ENCODE results near the gene CCDC183. TPM values are rescaled to one million over a fixed set of nuclear protein-coding genes. Genes with fewer than 3 reads are reported as not detected.

Gene CCDC183
- total RNA-seq, 4 donors from 2014 or later: 1.4 to 3.4 (median 2.0) TPM; not detected in 1

DNA sequence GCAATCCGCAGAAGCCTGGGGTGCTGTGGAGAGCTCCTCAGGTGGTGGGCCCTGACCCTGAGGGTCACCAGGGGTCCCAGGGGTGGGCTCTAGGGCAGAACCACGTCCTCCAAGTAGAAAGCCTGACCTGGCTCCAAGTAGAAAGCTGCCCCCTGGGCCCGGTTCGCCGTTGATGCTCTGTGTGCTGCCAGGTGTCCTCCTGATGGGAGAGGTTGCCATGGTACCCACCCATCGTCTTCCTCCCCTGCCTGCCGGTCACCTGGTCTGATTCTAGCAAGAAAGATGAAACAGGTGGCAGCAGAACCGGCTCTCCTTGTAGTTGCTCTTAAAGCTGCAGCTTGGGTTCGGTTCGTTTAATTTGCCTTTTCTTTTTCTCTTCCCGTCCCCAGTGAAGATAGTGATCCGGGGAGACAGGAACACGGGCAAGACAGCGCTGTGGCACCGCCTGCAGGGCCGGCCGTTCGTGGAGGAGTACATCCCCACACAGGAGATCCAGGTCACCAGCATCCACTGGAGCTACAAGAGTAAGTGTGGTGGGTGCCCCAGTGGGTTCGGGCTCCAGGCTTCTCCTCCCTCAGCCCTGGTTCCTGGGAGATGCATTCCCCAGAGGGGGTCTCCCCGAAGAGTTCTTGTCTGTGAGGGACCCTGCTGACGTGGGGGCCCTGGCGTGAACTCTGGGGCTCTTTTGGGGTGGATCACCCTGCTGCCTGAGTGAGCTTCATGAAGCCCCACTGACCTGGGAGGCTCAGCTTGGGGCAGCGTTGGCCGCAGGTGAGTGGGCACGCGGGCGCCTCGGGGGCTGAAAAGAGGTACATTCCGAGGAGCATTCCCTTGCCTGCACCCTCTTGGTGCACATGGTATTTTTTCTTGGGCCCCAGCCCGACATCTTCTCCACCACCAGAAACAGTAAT, 27.3 kb downstream of the CCDC183 start:
- TF ChIP-seq, protein P1, sequence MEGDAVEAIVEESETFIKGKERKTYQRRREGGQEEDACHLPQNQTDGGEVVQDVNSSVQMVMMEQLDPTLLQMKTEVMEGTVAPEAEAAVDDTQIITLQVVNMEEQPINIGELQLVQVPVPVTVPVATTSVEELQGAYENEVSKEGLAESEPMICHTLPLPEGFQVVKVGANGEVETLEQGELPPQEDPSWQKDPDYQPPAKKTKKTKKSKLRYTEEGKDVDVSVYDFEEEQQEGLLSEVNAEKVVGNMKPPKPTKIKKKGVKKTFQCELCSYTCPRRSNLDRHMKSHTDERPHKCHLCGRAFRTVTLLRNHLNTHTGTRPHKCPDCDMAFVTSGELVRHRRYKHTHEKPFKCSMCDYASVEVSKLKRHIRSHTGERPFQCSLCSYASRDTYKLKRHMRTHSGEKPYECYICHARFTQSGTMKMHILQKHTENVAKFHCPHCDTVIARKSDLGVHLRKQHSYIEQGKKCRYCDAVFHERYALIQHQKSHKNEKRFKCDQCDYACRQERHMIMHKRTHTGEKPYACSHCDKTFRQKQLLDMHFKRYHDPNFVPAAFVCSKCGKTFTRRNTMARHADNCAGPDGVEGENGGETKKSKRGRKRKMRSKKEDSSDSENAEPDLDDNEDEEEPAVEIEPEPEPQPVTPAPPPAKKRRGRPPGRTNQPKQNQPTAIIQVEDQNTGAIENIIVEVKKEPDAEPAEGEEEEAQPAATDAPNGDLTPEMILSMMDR (IDR thresholded peaks at IDR 0.05): no peak
- TF ChIP-seq POLR2AphosphoS5 (IDR thresholded peaks at IDR 0.05): no peak
- TF ChIP-seq EP300 (IDR thresholded peaks at IDR 0.05): no peak
- no peak for TF ChIP-seq POLR2A (IDR thresholded peaks at IDR 0.05)
- H3K4me3 ChIP-seq: no peak overlapping the region
- no peaks in the 10 kb centered on the region for H3K27me3 ChIP-seq
- peaks cover 0 to 53% of the 10 kb centered on the region in 2 donors for H3K36me3 ChIP-seq
- H3K27ac ChIP-seq: no peak overlapping the region
- no peaks in the 10 kb centered on the region for H3K9me3 ChIP-seq
- no peak for ATAC-seq
- WGBS, 2 donors (ENCODE audit: low coverage in 1 of 2): 82 to 83% methylated on average over 4 to 6 of the region's 30 CpGs
- peaks cover 0 to 22% (median 0%) of the 10 kb centered on the region in 3 donors for H3K4me1 ChIP-seq

DNA sequence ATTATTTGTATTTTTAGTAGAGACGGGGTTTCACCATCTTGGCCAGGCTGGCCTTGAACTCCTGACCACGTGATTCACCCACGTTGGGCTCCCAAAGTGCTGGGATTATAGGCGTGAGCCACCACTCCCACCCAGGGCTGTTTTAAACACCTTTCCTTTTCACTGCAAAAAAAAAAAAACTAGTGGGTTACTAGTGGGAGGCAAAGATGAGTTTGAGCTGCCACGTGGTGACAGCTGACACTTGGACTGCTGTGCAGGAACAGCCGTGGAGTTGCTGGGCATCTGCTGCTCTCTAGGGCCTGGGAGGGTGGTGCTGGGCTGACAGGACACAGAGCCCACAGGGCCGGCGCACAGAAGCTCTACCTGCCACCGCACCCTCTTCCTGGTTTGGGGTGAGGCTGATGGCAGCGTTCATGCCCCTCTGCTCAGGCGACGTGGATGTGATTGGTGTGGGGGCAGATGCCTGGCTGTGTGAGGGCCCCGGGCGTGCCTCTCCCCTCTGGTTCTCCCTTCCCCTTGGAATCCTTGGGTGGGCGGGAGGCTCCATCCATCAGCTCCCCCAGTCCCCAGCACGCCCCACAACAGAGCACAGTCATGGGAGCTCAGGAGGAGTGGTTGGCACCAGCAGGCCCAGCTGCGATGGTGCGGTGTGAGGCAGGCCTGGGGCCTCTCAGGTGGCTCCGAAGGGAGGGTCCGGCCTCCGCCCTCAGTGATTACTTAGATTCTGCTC, 28.5 kb downstream of the CCDC183 start:
- Histone ChIP-seq H3K4me3 (no peak overlapping the region), H3K4me1 (peaks cover 0 to 22% (median 0%) of the 10 kb centered on the region in 3 donors), H3K9me3 (no peaks in the 10 kb centered on the region), H3K27ac (no peak overlapping the region), H3K27me3 (no peaks in the 10 kb centered on the region), H3K36me3 (peaks cover 0 to 66% of the 10 kb centered on the region in 2 donors)
- 60 to 80% methylated on average over 1 of the region's 21 CpGs for WGBS, 2 donors (ENCODE audit: low coverage in 1 of 2)
- ATAC-seq: no peak
- TF ChIP-seq POLR2AphosphoS5 (IDR thresholded peaks at IDR 0.05): no peak

DNA sequence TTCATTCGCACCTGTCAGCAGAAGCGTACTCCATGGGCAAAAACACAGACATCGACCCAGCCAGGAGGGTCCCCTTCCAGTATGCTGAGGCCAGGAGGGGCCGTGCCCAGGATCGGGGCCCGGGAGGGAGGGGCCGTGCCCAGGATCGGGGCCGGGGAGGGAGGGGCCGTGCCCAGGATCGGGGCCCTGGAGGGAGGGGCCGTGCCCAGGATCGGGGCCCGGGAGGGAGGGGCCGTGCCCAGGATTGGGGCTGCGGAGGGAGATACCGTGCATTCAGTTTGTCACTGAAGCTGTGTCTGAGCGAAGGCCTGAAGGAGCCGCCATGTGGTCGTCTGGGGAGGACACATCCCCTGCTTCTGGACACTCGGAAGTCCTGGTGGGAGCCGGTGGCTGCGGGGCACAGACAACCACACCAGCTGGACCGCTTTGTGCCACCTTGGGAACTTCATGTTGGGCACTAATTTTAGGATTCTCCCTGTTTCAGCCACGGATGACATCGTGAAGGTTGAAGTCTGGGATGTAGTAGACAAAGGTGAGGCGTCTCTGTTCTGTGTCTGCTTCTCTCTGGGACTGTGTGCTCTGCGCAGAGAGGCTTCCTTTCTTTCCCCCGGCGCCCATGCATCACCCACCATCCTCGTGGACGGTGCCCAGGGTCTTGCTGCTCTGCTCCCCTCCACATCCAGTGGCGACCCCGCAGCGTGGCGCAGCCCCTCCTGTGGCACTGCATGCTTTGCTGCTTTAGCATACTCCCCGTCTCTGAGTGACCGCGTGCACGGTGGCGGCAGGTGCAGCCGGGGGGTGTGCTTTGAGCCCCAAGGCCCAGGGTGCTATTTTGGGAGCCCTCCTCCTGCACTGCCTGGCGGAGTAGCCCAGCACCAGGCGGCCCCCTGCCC, 29.4 kb downstream of the CCDC183 start:
- 86 to 95% methylated on average over 8 to 9 of the region's 44 CpGs for WGBS, 2 donors (ENCODE audit: low coverage in 1 of 2)
- no peak for TF ChIP-seq EP300 (IDR thresholded peaks at IDR 0.05)
- TF ChIP-seq POLR2AphosphoS5 (IDR thresholded peaks at IDR 0.05): no peak
- no peak for TF ChIP-seq POLR2A (IDR thresholded peaks at IDR 0.05)
- TF ChIP-seq, protein P1 (IDR thresholded peaks at IDR 0.05): no peak
- no peak for ATAC-seq
- Histone ChIP-seq H3K36me3 (peaks cover 0 to 75% of the 10 kb centered on the region in 2 donors), H3K9me3 (no peaks in the 10 kb centered on the region), H3K4me1 (peaks cover 0 to 21% (median 0%) of the 10 kb centered on the region in 3 donors), H3K27me3 (no peaks in the 10 kb centered on the region), H3K27ac (no peak overlapping the region), H3K4me3 (no peak overlapping the region)

DNA sequence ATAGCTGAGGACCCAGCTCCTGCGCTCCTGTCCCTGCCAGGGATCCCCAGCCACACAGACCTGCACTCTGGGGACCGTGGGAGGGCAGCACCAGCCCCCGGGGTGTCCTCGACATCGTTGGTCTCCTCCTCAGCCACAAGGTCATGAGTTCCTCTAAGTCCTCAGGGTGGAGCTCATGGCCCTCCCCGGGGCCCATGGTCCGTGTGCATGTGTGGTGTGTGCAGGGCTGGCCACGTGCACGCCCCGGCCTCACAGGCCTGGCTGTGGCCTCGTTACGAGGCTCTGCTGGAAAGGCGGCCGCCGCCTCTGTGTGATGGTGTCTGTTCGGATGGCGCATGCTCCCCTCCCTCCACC, 30.0 kb downstream of the CCDC183 start:
- Histone ChIP-seq H3K4me3 (no peak overlapping the region), H3K36me3 (peaks cover 0 to 81% of the 10 kb centered on the region in 2 donors), H3K9me3 (no peaks in the 10 kb centered on the region), H3K4me1 (peaks cover 0 to 14% (median 0%) of the 10 kb centered on the region in 3 donors), H3K27me3 (no peaks in the 10 kb centered on the region), H3K27ac (no peak overlapping the region)
- ATAC-seq: no peak
- TF ChIP-seq POLR2AphosphoS5 (IDR thresholded peaks at IDR 0.05) (no peak), POLR2A (IDR thresholded peaks at IDR 0.05) (no peak), EP300 (IDR thresholded peaks at IDR 0.05) (no peak)
- TF ChIP-seq, protein P1 (IDR thresholded peaks at IDR 0.05): no peak
- no CpG with 5 or more reads among the region's 17 CpGs for WGBS, 2 donors (ENCODE audit: low coverage in 1 of 2)

Measured in gastroesophageal sphincter (tissue), 4 donors.